ENCODE results near the gene DDAH2.
"Not testable (repeated sequence)": the region's sequence is repeated elsewhere in the genome, so short reads cannot be mapped to it uniquely, and the experiment has no call there.

DDAH2 gene

DNA sequence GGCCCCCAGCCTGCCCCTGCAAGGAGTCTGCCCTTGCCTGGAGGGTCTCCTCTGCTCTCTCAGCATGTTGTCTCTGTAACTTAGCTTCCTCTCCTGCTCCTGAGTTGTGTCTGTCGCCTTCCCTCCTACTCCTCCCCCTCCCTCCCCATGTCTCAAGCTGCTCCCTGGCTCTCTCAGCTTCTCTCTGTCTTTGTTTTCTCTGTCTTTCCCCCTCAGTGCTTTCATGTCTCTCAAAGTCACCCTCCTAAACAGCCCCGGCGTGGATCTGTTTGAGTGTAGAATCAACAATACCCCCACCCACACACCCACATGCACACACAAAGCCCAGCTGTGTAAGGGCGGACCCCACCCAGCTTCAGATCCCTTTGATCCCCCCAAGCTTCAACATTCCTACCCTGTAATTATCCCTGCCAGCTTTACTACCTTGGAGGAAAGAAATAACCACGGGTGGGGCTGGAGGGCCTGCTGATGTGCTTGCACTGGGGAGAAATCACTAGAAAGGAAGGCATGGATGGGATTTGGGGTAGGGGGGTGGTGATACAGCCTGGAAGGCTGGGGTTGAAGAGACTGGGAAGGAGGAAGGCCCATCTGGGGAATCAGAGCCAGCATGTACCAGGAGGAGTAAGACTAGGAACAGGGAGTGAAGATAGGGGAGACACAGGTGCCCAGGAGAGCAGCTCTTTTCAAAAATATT, 15.0 kb downstream of the DDAH2 start:
- DNase-seq (ENCODE audit: low read depth, low spot score), result no peak

DNA sequence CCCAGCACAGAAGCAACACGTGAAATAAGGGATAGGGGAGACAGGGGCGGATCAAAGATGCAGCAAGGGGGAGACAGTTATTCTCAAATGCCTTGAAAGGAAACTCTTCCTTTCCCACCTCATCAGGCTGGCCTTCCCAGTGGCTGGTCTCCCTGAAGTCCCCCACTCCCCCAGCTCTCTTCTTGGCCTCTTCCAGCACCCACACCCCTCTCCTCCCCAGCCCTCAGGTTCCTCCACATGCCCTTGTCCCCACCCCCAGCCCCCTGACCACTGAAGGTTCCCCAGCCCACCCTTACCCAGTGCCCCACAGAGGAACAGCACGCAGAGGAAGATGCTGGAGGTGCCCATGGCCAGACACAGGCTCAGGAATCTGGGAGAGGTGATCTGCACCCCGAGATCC, 15.6 kb downstream of the DDAH2 start:
- no peak for DNase-seq (ENCODE audit: low read depth, low spot score)

DNA sequence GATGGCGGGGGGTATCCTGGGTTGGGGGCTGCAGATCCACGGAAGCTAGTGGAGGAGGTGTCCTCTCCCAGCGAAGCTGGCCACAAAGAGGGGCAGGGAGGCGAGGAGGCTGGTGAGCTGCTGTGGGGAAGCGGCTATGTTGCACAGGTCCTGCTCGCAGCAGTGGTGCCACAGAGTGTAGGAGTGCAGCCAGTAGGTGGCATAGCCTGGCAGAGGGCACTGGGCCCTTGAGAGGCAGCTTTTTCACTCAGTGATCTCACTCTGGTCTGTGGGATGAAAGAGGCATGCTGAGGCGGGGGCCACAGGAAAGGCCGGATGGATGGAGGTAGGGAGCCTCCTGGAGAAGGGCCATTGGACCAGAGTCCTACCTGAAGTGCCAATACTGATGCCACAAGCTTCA, 16.8 kb downstream of the DDAH2 start:
- no peak for DNase-seq (ENCODE audit: low read depth, low spot score)

DNA sequence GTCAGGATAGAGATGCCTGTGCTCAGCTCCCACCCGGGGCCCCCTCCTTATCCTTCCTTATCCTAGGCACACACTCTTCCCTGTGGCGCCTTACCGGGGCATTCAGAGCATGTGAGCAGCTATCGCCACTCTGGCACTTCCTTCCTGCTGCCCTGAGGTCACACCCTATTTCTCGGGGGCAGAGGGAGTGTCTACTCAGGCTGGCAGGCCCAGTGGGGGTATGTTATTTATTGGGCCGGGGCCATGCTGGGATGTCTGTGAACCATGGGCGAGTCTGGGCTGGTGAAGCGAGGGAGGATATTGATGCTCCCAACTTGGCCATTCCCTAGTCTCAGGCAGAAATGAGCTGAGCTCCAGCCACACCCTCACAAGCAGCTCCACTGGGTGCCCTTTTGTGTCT, 17.9 kb downstream of the DDAH2 start:
- DNase-seq (ENCODE audit: low read depth, low spot score), result no peak

- no peak for DNase-seq (ENCODE audit: low read depth, low spot score)
Observed at GRCh38 chr6:31710523-31711219, 18.4 kb downstream of the DDAH2 start.

DNA sequence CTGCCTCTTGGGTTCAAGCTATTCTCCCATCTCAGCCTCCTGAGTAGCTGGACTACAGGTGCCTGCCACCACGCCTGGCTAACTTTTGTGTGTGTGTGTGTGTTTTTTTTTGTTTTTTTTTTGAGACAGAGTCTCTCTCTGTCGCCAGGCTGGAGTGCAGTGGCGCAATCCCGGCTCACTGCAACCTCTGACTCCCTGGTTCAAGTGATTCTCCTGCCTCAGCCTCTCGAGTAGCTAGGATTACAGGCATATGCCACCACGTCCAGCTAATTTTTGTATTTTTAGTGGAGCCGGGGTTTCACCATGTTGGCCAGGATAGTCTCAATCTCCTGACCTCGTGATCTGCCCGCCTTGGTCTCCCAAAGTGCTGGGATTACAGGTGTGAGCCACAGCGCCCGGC, 19.9 kb downstream of the DDAH2 start:
- not testable (repeated sequence) for DNase-seq (ENCODE audit: low read depth, low spot score)

- DNase-seq (ENCODE audit: low read depth, low spot score), result no peak
Observed at GRCh38 chr6:31708224-31708623, 20.9 kb downstream of the DDAH2 start.

DNA sequence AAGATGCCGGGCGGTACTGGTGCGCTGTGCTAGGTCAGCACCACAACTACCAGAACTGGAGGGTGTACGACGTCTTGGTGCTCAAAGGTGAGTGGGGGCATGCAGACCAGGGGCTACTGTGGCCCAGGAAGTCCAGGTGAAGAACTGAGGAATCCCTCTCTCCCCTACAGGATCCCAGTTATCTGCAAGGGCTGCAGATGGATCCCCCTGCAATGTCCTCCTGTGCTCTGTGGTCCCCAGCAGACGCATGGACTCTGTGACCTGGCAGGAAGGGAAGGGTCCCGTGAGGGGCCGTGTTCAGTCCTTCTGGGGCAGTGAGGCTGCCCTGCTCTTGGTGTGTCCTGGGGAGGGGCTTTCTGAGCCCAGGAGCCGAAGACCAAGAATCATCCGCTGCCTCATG, 21.4 kb downstream of the DDAH2 start:
- no peak for DNase-seq (ENCODE audit: low read depth, low spot score)

DNA sequence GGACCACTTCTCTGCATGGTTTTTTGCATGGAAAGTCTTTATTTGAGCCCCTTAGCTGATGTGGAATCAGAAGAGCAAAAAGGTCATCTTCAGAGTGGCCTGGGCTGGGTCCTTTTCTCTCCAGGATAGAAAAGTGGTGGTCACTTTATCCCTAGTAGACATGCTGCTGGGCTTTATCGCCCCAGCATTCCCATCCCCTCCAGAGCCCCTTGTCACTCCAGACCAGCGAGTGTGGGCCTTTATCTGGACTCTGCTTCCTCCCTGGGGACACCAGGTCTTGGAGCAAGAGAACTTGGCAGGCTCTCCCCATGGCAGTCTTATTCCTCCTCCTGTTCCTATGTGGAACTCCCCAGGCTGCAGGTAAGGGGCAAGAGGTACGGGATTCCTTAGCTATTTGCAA, 22.5 kb downstream of the DDAH2 start, which contains the start of gene LY6G6F:
Gene LY6G6F, plus strand, starts transcription at position 268 of the 400 bp plus-strand sequence. Its CDS starts 41 bp downstream, at position 309.
- DNase-seq (ENCODE audit: low read depth, low spot score), result no peak

DNA sequence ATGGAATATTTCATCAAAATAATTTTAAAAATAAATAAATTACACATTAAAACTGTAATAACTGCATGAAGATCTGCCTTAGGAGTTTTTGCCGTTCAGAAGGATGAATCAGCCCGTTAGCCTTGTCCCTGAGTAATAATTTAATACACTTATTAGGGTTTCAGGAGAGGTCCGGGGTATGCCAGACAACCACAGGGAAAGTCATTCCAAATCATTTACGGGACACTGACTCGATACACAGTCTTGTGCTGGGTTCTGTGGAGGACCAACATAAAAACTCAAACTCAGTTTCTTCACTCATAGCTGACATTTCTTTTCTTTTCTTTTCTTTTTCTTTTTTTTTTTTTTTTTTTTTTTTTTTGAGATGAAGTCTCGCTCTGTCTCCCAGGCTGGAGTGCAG, 23.2 kb downstream of the DDAH2 start:
- no peak for DNase-seq (ENCODE audit: low read depth, low spot score)

- peak; percentile 91 for DNase-seq (ENCODE audit: low read depth, low spot score)
Observed at GRCh38 chr6:31702819-31703716, 26.0 kb downstream of the DDAH2 start, which contains the start of gene ABHD16A. Gene ABHD16A (minus strand): TSS chr6:31703324. CDS start chr6:31703281, 43 bp downstream.

GRCh38 chr6:31702405-31702818, 26.7 kb downstream of the DDAH2 start:
- DNase-seq (ENCODE audit: low read depth, low spot score), result no peak

- no peak for DNase-seq (ENCODE audit: low read depth, low spot score)
Observed at GRCh38 chr6:31701666-31702404, 27.3 kb downstream of the DDAH2 start.

DNA sequence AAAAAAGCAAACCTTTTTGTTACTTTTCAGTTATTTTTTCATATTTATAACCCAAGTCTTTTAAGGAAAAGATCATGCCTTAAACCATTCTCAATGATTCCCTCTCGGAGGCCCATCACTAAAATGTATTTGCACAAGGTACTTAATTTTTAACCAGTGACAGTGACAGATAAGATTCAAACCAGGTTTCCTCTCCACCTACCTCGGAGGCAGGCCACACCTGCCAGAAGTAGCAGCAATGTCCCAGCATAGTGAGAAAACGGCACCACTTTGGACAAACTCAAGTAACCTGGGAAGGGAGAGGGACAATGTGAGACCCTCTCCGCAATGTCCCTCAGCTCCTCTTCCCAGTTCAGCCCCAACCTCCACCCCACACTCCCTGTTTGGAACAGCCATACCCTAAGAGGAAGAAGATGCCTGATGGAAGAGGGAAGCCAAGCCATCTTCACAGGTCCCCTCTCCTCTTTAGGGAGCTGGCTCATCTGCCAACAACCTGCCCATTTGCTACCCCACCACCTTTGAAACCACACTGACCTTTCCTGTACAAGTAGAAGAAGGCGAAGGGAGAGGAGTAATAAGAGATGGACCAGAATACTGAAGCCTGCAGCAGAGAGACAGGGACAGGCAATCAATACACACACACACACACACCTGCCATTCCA, 28.2 kb downstream of the DDAH2 start:
- DNase-seq (ENCODE audit: low read depth, low spot score), result no peak

DNA sequence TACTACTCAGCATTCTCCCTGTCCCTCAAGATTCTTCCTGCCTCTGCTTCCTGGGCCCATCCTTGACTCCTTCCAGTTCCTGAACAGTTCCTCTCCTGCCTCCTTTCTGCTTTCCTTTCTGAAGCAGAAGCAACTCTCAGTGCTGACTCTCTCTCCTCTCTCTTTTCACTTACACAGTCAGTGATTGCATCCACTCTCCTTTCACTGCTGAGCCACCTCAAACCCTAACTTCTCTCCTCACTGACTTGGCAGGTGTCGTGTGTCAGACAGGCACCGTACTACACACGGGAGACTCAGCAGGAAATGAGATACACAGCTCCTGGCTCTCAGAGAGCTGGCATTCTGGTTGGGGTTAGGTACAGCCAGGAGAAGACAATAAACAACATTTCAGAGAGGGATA, 31.5 kb downstream of the DDAH2 start:
- no peak for DNase-seq (ENCODE audit: low read depth, low spot score)

DNA sequence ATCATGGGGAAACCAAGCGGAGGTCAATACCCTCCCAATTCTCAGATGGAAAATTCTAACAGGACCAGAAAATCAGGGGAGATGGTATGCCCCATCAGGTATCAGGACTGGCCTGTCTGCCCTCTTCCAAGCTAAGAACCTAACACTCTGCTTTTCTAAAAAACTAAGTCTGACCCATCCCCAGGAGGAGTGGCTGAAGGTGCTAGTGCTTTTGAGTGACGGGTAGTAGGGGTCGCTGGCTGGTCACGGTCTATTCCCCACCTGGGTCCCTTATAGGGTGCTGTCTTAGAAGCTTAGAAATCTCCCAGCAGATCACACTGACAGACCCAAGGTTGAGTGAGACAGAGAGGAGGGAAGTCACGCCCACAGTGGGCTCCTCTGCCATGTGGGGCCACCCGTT, 35.6 kb downstream of the DDAH2 start:
- no peak for DNase-seq (ENCODE audit: low read depth, low spot score)

DNA sequence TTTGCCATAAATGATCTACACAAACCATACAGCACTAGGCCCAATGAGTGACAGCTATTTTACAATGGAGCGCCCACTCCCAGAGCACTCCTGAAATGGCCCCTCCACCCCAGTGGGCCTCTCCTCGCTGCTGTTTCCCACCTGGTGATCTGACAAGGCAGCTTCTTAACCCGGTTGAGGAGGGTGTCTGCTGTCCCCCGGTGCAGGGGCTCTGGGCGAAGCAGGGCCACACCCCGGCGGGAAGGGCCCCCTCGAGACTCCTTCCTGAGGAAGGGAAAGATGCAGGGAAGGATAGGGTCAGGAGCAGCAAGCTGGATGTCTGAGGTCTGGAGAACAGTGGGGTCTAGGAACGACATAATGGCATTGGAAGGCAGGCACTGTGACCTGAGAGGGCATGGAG, 36.2 kb downstream of the DDAH2 start:
- DNase-seq (ENCODE audit: low read depth, low spot score), result no peak

DNA sequence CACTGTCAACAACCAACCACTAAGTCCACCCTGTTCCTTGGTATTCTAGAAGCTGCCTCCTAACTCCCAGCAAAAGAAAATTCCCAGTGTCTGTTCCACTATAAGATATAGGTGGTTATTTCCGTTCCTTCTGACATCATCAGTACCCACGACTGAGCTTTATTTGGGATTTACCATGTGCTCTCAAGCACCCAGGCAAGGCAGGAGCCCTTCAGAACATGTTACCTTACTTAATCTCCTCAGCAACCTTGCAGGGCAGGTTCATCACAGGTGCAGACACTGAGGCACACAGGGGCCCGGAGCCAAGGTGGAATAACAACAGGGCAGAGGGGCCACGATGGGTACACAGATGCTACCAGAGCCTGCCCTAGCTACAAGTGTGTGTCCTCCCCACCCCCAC, 36.7 kb downstream of the DDAH2 start:
- DNase-seq (ENCODE audit: low read depth, low spot score), result no peak

DNA sequence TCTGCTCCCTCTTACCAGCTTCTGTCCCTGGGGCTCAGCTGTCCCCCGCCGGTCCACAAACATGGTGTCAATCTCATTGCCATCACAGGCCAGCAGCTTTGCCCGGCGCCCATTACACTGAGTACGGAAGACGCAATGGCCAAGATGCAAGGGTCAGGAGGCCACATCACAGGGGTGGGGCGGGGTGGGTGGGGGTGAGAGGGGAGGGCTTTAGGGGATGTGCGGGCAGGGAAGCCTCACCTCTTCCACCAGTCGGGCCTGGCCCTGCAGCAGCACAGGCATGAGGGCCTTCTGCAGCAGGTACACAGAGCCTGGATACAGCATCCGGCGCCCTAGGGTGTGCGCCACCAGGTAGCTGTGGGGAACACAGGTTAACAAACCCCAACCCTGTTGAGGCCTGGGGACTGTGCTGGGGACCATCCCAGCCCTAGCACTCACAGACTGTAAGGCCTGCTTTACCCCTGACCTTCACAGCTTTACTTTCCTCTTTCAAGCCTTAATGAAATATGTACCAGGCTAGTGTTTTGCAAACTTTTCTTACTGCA, 37.5 kb downstream of the DDAH2 start:
- DNase-seq (ENCODE audit: low read depth, low spot score), result no peak

DNA sequence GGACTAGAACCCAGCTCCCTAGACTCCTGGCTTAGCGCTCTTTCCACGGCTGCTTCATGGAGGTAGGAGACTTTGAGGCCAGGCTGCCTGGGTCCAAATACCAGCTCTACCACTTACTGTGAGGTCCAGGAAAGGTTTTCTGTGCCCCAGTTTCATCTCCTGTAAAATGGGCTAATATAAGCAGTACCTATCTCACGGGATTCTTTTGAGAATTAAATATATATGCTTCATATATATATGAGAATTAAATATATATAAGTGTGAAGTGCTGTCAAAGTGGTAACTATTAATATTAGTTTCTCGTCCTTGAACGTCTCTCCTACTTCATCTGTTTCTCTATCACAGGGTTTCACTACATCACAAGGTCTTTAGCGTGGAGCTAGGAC, 38.0 kb downstream of the DDAH2 start:
- no peak for DNase-seq (ENCODE audit: low read depth, low spot score)
